MM.1S (cell line): ENCODE data around the gene ADH1A.

Experiments used
- EZH2 ChIP-seq: fragments of 300-600 bp; sonication (generic); optimal IDR thresholded peaks from 2 replicates; pipeline ENCODE3; 2017; ENCODE audit warnings: low read depth, mild to moderate bottlenecking, antibody characterized with exemption, low read length, mixed read lengths
- EZH2phosphoT487 ChIP-seq: fragments of 300-600 bp; sonication (generic); IDR thresholded peaks from 2 replicates; pipeline ENCODE4 v1.6.1; 2018; ENCODE audit warnings: antibody characterized with exemption, low read length
- TF ChIP-seq, protein P1 (sequence below): fragments of 300-600 bp; sonication (generic); IDR thresholded peaks from 2 replicates; pipeline ENCODE4 v1.5.1; 2016; ENCODE audit warnings: antibody characterized with exemption, low read length, mixed read lengths

DNA sequence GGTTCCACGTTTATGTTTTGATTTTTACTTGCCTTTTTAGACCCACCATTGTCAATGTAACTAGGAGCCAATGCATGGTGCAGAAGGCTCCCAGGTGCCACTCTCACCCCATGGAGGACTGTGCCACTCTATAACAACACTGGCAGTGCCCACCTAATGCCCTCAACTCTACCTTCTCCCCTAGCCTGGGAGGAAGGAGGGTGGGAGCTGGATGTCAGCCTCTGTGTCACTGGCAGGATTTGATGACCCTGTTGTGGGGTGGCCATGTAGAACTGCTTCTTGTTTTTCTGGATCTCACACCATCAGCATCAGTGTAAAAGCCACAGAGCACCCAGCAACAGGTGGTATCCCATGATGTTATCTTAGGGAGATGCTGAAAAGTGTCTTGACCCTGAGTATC is 44.1 kb upstream of the ADH1A start:
- TF ChIP-seq, protein P1, sequence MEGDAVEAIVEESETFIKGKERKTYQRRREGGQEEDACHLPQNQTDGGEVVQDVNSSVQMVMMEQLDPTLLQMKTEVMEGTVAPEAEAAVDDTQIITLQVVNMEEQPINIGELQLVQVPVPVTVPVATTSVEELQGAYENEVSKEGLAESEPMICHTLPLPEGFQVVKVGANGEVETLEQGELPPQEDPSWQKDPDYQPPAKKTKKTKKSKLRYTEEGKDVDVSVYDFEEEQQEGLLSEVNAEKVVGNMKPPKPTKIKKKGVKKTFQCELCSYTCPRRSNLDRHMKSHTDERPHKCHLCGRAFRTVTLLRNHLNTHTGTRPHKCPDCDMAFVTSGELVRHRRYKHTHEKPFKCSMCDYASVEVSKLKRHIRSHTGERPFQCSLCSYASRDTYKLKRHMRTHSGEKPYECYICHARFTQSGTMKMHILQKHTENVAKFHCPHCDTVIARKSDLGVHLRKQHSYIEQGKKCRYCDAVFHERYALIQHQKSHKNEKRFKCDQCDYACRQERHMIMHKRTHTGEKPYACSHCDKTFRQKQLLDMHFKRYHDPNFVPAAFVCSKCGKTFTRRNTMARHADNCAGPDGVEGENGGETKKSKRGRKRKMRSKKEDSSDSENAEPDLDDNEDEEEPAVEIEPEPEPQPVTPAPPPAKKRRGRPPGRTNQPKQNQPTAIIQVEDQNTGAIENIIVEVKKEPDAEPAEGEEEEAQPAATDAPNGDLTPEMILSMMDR: no peak
- no peak for TF ChIP-seq EZH2
- TF ChIP-seq EZH2phosphoT487: no peak
